Body of pancreas (tissue), 4 donors: Measurements from ENCODE around the gene ARHGEF25. TPM values are rescaled to one million over a fixed set of nuclear protein-coding genes. Genes with fewer than 3 reads are reported as not detected.
"Not testable (repeated sequence)": the region's sequence is repeated elsewhere in the genome, so short reads cannot be mapped to it uniquely, and the experiment has no call there.

Experiments
- ATAC-seq: fragments of 150-250 bp; one replicate; pipeline ENCODE4 v1.9.1; 2016
- DNase-seq, 4 donors: peaks; one replicate each; pipeline ENCODE4 v3.0.0-alpha.2; 2019
- H3K27ac ChIP-seq, 4 donors: fragments of 200-600 bp; sonication (generic); 1 replicate in 3 of 4; 2 replicates in 1 of 4; pipeline versions ENCODE4 v1.5.1 to v1.6.1; 2016 to 2019; ENCODE audit warnings: mild to moderate bottlenecking in 1 of 4, mixed read lengths in 1 of 4, moderate library complexity in 1 of 4
- H3K27me3 ChIP-seq, 2 donors: fragments of 200-600 bp; sonication (generic); one replicate each; pipeline ENCODE4 v1.6.0; 2016; ENCODE audit warnings: mild to moderate bottlenecking in 1 of 2
- H3K36me3 ChIP-seq, 2 donors: fragments of 200-600 bp; sonication (generic); replicated peaks in 1 of 2; 2 replicates each; pipeline ENCODE4 v1.5.1; 2016; ENCODE audit warnings: low read depth in 2 of 2; ENCODE audit not compliant: insufficient read depth in 1 of 2
- H3K4me1 ChIP-seq: fragments of 200-600 bp; sonication (generic); one replicate; pipeline ENCODE4 v1.6.0; 2016
- H3K4me3 ChIP-seq, 2 donors: fragments of 200-600 bp; sonication (generic); 1 replicate in 1 of 2; 2 replicates in 1 of 2; pipeline ENCODE4 v1.5.1; 2016 to 2019
- H3K9me3 ChIP-seq, 3 donors: fragments of 200-600 bp; sonication (generic); 1 replicate in 2 of 3; 2 replicates in 1 of 3; pipeline ENCODE4 v1.5.1; 2016
- POLR2A ChIP-seq, 3 donors: fragments of 450-650 bp; IDR thresholded peaks; one replicate each; pipeline ENCODE4 v1.6.1; 2016; ENCODE audit warnings: antibody characterized with exemption in 3 of 3, mild to moderate bottlenecking in 2 of 3
- WGBS, 2 donors: methylation state at CpG; one replicate each; pipeline ENCODE4 v1.1.5; 2017; 5-methylcytosine and 5-hydroxymethylcytosine counted together
- intact Hi-C: fragments of 100-400 bp; cut with DNase I; formaldehyde crosslinking; loops from one replicate; pipeline ENCODE4 v1.15.1; 2023
- total RNA-seq, 2 donors: library from RNA; depleted of rRNA; stranded (reverse); fragments of >200 nt; gene quantifications; one replicate each; pipeline ENCODE4 v1.1.0, GENCODE V29; 2016
- TF ChIP-seq, protein P1 (sequence below), 7 experiments: fragments of 450-650 bp in 4 of 7; fragments of 200-600 bp in 3 of 7; sonication (generic) in 3 of 7; IDR thresholded peaks; one replicate each; pipeline ENCODE4 v1.5.1; 2016 to 2019; ENCODE audit warnings: antibody characterized with exemption in 7 of 7

Gene ARHGEF25
- total RNA-seq, 2 donors from 2014 or later: 10.1 to 10.9 TPM

DNA sequence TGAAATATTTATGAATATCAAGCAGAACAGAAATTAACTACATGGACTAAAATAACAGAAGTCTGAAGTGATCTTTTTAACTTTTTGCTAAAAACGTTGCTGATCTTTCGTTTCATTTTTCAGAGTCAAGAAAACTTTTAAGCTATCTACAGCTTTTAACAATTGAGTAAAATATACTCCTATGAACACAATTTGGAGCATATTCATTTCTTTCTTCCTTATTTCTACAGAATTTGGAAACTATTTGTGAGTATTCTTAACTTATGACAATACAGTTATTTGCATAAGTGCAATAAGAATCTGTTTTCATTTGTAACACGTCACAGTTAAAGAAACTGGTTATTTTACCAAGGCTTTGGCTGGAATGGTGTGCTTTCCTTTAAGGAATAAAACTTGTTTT, 42.8 kb downstream of the ARHGEF25 start:
- intact Hi-C loops: no loop called here
- no peak for ATAC-seq
- 57 to 60% methylated on average over 3 of the region's 3 CpGs for WGBS, 2 donors

DNA sequence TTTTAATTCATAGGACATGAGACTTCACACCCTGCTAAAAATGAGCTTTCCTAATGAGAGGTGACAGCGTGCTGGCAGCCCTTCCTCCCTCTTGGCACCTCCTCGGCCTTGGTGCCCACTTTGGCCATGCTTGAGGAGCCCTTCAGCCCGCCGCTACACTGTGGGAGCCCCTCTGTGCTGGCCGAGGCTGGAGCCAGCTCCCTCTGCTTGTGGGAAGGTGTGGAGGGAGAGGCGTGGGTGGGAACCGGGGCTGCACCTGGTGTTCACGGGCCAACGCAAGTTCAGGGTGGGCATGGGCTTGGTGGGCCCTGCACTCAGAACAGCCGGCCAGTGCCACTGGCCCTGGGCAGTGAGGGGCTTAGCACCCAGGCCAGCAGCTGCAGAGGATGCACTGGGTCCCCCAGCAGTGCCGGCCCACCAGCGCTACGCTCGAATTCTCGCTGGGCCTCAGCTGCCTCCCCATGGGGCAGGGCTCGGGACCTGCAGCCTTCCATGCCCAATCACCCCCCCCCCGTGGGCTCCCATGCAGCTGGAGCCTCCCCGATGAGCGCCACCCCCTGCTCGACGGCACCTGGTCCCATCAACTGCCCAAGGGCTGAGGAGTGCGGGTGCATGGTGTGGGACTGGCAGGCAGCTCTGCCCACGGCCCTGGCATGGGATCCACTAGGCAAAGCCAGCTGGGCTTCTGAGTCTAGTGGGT, 44.5 kb downstream of the ARHGEF25 start:
- H3K27me3 ChIP-seq: no peaks in the 10 kb centered on the region
- no peak for ATAC-seq
- no peaks in the 10 kb centered on the region for H3K9me3 ChIP-seq
- 76 to 82% methylated on average over 7 to 17 of the region's 23 CpGs for WGBS, 2 donors
- H3K4me1 ChIP-seq: peaks cover 11% of the 10 kb centered on the region
- intact Hi-C loops: no loop called here
- H3K4me3 ChIP-seq: no peak overlapping the region
- TF ChIP-seq, protein P1, sequence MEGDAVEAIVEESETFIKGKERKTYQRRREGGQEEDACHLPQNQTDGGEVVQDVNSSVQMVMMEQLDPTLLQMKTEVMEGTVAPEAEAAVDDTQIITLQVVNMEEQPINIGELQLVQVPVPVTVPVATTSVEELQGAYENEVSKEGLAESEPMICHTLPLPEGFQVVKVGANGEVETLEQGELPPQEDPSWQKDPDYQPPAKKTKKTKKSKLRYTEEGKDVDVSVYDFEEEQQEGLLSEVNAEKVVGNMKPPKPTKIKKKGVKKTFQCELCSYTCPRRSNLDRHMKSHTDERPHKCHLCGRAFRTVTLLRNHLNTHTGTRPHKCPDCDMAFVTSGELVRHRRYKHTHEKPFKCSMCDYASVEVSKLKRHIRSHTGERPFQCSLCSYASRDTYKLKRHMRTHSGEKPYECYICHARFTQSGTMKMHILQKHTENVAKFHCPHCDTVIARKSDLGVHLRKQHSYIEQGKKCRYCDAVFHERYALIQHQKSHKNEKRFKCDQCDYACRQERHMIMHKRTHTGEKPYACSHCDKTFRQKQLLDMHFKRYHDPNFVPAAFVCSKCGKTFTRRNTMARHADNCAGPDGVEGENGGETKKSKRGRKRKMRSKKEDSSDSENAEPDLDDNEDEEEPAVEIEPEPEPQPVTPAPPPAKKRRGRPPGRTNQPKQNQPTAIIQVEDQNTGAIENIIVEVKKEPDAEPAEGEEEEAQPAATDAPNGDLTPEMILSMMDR (IDR thresholded peaks at IDR 0.05): no peak
- no peak for TF ChIP-seq POLR2A (IDR thresholded peaks at IDR 0.05)
- H3K36me3 ChIP-seq: no peaks in the 10 kb centered on the region
- no peak overlapping the region for H3K27ac ChIP-seq
- DNase-seq: no peak

More for the DNA sequence above, 42.8 kb downstream of the ARHGEF25 start:
- Histone ChIP-seq H3K36me3 (no peaks in the 10 kb centered on the region), H3K27me3 (no peaks in the 10 kb centered on the region), H3K4me1 (peaks cover 11% of the 10 kb centered on the region), H3K27ac (no peak overlapping the region), H3K9me3 (no peaks in the 10 kb centered on the region), H3K4me3 (no peak overlapping the region)
- no peak for TF ChIP-seq POLR2A (IDR thresholded peaks at IDR 0.05)
- TF ChIP-seq, protein P1 (IDR thresholded peaks at IDR 0.05): no peak
- DNase-seq: no peak

DNA sequence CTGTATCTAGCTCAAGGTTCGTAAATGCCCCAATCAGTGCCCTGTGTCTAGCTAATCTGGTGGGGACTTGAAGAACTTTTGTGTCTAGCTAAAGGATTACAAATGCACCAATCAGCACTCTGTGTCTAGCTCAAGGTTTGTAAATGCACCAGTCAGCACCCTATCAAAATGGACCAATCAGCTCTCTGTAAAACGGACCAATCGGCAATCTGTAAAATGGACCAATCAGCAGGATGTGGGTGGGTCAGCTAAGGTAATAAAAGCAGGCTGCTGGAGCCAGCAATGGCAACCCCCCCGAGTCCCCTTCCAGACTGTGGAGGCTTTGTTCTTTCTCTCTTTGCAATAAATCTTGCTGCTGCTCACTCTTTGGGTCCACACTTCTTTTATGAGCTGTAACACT, 45.2 kb downstream of the ARHGEF25 start:
- 75 to 78% methylated on average over 2 to 4 of the region's 4 CpGs for WGBS, 2 donors
- H3K4me1 ChIP-seq: peaks cover 11% of the 10 kb centered on the region
- H3K27me3 ChIP-seq, intact Hi-C loops, H3K9me3 ChIP-seq, H3K4me3 ChIP-seq, H3K27ac ChIP-seq, ATAC-seq, DNase-seq, H3K36me3 ChIP-seq: not testable (repeated sequence)

DNA sequence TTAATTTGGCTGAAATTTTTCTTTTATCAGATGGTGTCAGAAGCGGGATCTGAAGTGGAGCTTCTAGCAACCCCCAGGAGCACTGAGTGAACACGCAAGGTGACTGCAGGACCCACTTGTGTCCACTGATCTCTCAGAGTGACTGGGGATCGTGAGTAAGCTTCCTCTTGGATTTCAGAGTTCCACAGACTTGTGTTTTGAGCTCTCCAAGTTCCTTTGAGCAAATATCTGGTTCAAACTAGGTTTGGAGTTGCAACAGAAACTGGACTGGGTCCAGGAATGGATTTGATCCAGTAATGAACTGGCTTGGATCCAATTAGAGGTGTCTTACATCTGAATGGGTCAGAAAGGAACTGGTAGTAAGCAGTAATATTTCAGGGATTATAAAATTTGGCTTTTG, 46.5 kb downstream of the ARHGEF25 start:
- no peak overlapping the region for H3K4me3 ChIP-seq
- H3K4me1 ChIP-seq: peaks cover 11% of the 10 kb centered on the region
- H3K27ac ChIP-seq: peak overlapping the region; percentile 3 to 54 (median 26)
- TF ChIP-seq POLR2A (IDR thresholded peaks at IDR 0.05): no peak
- TF ChIP-seq, protein P1 (IDR thresholded peaks at IDR 0.05): peak in 3 of 7 experiments; percentile 13 to 23 (median 19)
- ATAC-seq (peak; percentile 88), DNase-seq (peak; percentile 65 to 79 (median 73))
- H3K9me3 ChIP-seq: no peaks in the 10 kb centered on the region
- 20 to 28% methylated on average over 3 of the region's 3 CpGs for WGBS, 2 donors
- no peaks in the 10 kb centered on the region for H3K36me3 ChIP-seq
- H3K27me3 ChIP-seq: no peaks in the 10 kb centered on the region
- intact Hi-C loops: no loop called here

DNA sequence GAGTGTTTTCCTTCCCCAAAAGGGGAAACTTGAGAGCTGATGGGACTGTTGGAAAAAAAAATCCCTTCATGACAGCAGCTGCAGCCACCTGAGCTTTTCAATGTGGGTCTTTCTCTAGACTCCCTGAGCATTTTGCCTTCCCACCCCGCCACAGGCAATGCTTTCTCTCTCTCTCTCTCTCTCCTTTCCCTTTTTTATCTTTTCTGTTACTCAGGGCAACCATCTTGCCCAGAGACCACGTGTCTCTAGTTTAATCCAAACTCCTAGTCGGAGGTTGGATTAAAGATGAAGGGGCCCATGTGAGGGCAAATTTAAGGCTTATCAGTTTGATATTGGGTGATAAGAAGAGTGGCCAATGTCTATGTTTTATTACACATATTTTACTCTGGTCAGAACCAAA, 47.7 kb downstream of the ARHGEF25 start:
- Histone ChIP-seq H3K9me3 (no peaks in the 10 kb centered on the region), H3K27ac (no peak overlapping the region), H3K4me1 (peaks cover 11% of the 10 kb centered on the region), H3K4me3 (no peak overlapping the region), H3K27me3 (no peaks in the 10 kb centered on the region), H3K36me3 (no peaks in the 10 kb centered on the region)
- intact Hi-C loops: no loop called here
- no peak for DNase-seq
- no peak for ATAC-seq
- 55 to 60% methylated on average over 3 of the region's 3 CpGs for WGBS, 2 donors
- TF ChIP-seq POLR2A (IDR thresholded peaks at IDR 0.05): no peak
- TF ChIP-seq, protein P1 (IDR thresholded peaks at IDR 0.05): no peak
